Kidney (tissue), 14 donors: Measurements from ENCODE around the gene PCNA. TPM values are rescaled to one million over a fixed set of nuclear protein-coding genes. Genes with fewer than 3 reads are reported as not detected.
"Not testable (repeated sequence)": the region's sequence is repeated elsewhere in the genome, so short reads cannot be mapped to it uniquely, and the experiment has no call there.

Experiments used
- DNase-seq, 5 donors: peaks; one replicate each; pipeline ENCODE4 v3.0.0-alpha.2; 2013 to 2020
- FAIRE-seq: peaks from 2 replicates; lab custom pipeline; 2012; peaks lifted over from hg19 to GRCh38; lab: Jason Lieb, UNC
- H3K27ac ChIP-seq, 2 donors: one replicate each; pipeline ENCODE4 v1.7.0; 2013; ENCODE audit warnings: low read depth in 2 of 2, low read length in 2 of 2, inconsistent platforms in 1 of 2
- H3K27me3 ChIP-seq: one replicate; pipeline ENCODE4 v1.7.1; 2013; ENCODE audit warnings: low read length, inconsistent platforms; ENCODE audit not compliant: control insufficient read depth, insufficient read depth
- H3K36me3 ChIP-seq, 3 donors: one replicate each; pipeline versions ENCODE4 v1.7.0 to v1.7.1; 2013; ENCODE audit warnings: low read length in 3 of 3, control low read depth in 1 of 3, inconsistent platforms in 1 of 3; ENCODE audit not compliant: insufficient read depth in 3 of 3, control insufficient read depth in 2 of 3
- H3K4me1 ChIP-seq, 3 donors: one replicate each; pipeline versions ENCODE4 v1.7.0 to v1.7.1; 2013; ENCODE audit warnings: low read length in 3 of 3, inconsistent platforms in 1 of 3, low read depth in 1 of 3; ENCODE audit not compliant: control insufficient read depth in 2 of 3, insufficient read depth in 2 of 3
- H3K4me3 ChIP-seq, 3 donors: one replicate each; pipeline versions ENCODE4 v1.7.0 to v1.8.1; 2013; ENCODE audit warnings: low read length in 3 of 3, control low read depth in 1 of 3, inconsistent platforms in 1 of 3
- H3K9ac ChIP-seq, 3 donors: one replicate each; pipeline versions ENCODE4 v1.7.0 to v1.7.1; 2013; ENCODE audit warnings: low read length in 3 of 3, control low read depth in 1 of 3, inconsistent platforms in 1 of 3
- H3K9me3 ChIP-seq, 3 donors: one replicate each; pipeline versions ENCODE4 v1.7.0 to v1.7.1; 2013; ENCODE audit warnings: low read length in 3 of 3, control low read depth in 1 of 3, inconsistent platforms in 1 of 3; ENCODE audit not compliant: control insufficient read depth in 2 of 3, insufficient read depth in 1 of 3
- intact Hi-C: fragments of 100-400 bp; cut with DNase I; formaldehyde crosslinking; loops from one replicate; pipeline ENCODE4 v1.11.1; 2022
- polyA plus RNA-seq: library from polyadenylated mRNA; stranded (reverse); fragments of 350-450 nt; fragmentation: Illumina TruSeq; extraction: RNeasy Lipid Tissue Mini Kit (QIAGEN cat#74804); gene quantifications from one replicate; pipeline ENCODE4 v1.2.3, GENCODE V29; 2014; ENCODE audit warnings: low read depth, low replicate concordance; ENCODE audit not compliant: insufficient read depth
- total RNA-seq: library from RNA; stranded (reverse); fragmentation: NEBNext Ultra II Directional; extraction: Animal tissue kit (Norgen Biotek cat#: 25700); gene quantifications from one replicate; pipeline ENCODE4 v1.2.1, GENCODE V29; 2021
- TF ChIP-seq, protein P1 (sequence below): IDR thresholded peaks from 3 replicates; pipeline ENCODE4 v1.5.1; 2012; ENCODE audit warnings: mild to moderate bottlenecking, moderate library complexity, borderline replicate concordance; ENCODE audit not compliant: insufficient read depth; ENCODE audit errors: extremely low read depth
- donor health status: control.
- donor health status: control.
- donor health status: control.
- donor health status: control.
- donor health status: control.
- donor health status: DM: yes; HTN: yes; CAD: no.
- donor health status: Normal renal cell carcinoma (clear cell type).

Gene PCNA
- total and polyA plus RNA-seq, 2 donors from 2014 or later = 46.4 to 48.2 TPM

DNA sequence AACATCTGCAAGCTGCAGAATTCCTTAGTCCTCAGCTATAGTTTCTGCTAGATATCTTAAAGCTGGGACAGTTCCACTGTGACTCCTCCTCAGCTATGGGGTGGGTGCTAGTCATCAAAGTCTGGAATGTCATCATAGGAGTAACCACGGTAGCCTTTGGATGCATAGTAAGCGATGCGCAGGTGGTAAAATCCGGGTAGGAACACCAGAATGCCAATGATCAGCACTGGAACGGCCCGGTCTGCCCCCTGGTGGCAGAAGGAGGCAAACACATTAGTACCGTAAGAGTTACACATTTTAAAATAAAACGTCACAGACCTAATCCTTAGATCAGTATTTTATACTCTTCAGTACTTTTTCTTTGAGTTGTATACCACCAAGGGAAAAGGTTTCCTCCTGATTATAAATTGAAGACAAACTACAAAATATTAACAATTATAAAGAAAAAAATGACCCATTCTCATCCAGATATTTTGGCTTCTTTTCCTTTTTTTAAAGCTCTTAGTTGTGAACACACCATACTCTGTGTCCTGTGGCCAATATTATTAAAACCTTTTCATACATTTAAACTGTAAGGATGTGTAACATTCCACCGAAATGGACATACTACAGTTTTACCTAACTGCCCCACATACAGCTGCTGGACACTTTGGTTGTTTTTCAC is 18.9 kb downstream of the PCNA start:
- Histone ChIP-seq H3K9ac (no peak overlapping the region), H3K9me3 (no peaks in the 10 kb centered on the region), H3K4me3 (no peak overlapping the region), H3K27ac (no peak overlapping the region), H3K36me3 (peaks cover 8 to 24% (median 22%) of the 10 kb centered on the region in 3 donors), H3K27me3 (no peaks in the 10 kb centered on the region), H3K4me1 (no peaks in the 10 kb centered on the region)
- TF ChIP-seq, protein P1, sequence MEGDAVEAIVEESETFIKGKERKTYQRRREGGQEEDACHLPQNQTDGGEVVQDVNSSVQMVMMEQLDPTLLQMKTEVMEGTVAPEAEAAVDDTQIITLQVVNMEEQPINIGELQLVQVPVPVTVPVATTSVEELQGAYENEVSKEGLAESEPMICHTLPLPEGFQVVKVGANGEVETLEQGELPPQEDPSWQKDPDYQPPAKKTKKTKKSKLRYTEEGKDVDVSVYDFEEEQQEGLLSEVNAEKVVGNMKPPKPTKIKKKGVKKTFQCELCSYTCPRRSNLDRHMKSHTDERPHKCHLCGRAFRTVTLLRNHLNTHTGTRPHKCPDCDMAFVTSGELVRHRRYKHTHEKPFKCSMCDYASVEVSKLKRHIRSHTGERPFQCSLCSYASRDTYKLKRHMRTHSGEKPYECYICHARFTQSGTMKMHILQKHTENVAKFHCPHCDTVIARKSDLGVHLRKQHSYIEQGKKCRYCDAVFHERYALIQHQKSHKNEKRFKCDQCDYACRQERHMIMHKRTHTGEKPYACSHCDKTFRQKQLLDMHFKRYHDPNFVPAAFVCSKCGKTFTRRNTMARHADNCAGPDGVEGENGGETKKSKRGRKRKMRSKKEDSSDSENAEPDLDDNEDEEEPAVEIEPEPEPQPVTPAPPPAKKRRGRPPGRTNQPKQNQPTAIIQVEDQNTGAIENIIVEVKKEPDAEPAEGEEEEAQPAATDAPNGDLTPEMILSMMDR = peak; percentile 86
- peak; percentile 74 for FAIRE-seq
- peak in 4 of 5 donors; percentile 48 to 73 (median 57) for DNase-seq
- intact Hi-C loops = no loop called here

GRCh38 chr20:5099909-5100308 is 19.8 kb downstream of the PCNA start:
- FAIRE-seq, H3K4me3 ChIP-seq, H3K4me1 ChIP-seq, H3K9me3 ChIP-seq, H3K27ac ChIP-seq, H3K9ac ChIP-seq, intact Hi-C loops, H3K27me3 ChIP-seq, DNase-seq: not testable (repeated sequence)
- peaks cover 8 to 26% (median 22%) of the 10 kb centered on the region in 3 donors for H3K36me3 ChIP-seq

DNA sequence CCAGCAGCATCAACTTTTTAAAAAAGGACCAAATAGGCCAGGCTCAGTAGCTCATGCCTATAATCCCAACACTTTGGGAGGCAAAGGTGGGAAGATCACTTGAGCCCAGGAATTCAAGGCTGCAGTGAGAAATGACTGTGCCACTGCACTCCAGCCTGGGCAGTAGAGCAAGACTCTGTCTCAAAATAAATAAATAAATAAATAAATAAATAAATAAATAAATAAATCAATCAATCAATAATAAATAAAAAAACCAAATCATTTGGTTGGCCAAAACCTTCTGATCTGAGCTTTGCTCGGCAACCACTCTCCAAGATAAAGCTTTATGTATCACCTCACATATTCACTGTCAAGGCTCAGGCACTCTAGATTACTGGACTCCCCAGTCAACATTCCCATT is 20.7 kb downstream of the PCNA start:
- H3K4me1 ChIP-seq, DNase-seq, intact Hi-C loops, H3K9ac ChIP-seq, H3K9me3 ChIP-seq, FAIRE-seq, H3K27me3 ChIP-seq, H3K27ac ChIP-seq, H3K4me3 ChIP-seq: not testable (repeated sequence)
- H3K36me3 ChIP-seq = peaks cover 3 to 22% (median 18%) of the 10 kb centered on the region in 3 donors

DNA sequence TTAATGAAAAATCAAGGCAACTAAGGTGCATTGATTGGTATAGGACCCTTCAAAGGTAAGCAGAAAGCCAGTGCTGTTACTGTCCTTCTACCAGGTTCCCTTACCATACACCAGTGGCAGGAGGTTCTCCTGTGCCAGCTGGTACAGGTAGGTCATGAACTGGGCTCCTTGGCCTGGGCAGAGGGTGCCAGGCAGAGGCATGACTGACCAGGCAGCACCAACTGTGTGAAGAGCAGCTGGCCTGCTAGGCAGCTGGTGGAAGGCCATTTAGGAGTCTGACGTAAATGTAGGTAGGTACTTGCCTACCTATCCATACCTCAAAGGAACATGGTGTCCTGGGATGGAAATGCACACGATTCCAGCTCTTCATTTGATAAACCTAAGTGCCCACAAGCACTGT is 23.3 kb downstream of the PCNA start:
- Histone ChIP-seq H3K9ac (no peak overlapping the region), H3K27me3 (no peaks in the 10 kb centered on the region), H3K36me3 (peaks cover 3 to 13% (median 13%) of the 10 kb centered on the region in 3 donors), H3K4me3 (no peak overlapping the region), H3K27ac (no peak overlapping the region), H3K4me1 (no peaks in the 10 kb centered on the region), H3K9me3 (no peaks in the 10 kb centered on the region)
- TF ChIP-seq, protein P1 = no peak
- FAIRE-seq (no peak), DNase-seq (no peak)
- intact Hi-C loops = no loop called here
